ENCODE measurements around the gene KPNB1. TPM values are rescaled to one million over a fixed set of nuclear protein-coding genes. Genes with fewer than 3 reads are reported as not detected.
"Not testable (repeated sequence)": the region's sequence is repeated elsewhere in the genome, so short reads cannot be mapped to it uniquely, and the experiment has no call there.

The KPNB1 gene
- total RNA-seq, 2 experiments from 2014 or later: 409 to 427 TPM

DNA sequence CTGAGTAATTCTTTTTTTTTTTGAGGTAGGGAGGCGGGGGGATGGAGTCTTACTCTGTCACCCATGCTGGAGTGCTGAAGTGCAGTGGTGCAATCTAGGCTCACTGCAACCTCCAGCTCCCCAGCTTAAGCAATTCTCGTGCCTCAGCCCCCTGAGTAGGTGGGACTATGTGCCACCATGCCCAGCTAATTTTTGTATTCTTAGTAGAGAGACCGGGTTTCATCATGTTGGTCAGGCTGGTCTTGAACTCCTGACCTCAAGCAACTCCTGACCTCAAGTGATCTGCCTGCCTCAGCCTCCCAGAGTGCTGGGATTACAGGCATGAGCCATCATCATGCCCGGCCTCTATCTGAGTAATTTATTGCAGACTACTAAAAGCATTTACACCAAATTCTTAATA is 19.4 kb downstream of the KPNB1 start:
- ChIA-PET POLR2A (no interaction called here), CTCF (interaction anchor here (0.6 to 0.8 kb wide), 3 partner anchors 40 to 92 kb away, joined by 3 to 5 read pairs (median 3); no protein-coding TSS in a partner anchor)
- peaks cover 51% of the 10 kb centered on the region for H3K4me1 Mint-ChIP-seq
- no peak overlapping the region for H3K4me3 Mint-ChIP-seq
- peaks cover 67% of the 10 kb centered on the region for H3K36me3 Mint-ChIP-seq (ENCODE audit: low read depth)
- H3K27ac Mint-ChIP-seq: no peak overlapping the region
- DNase-seq: no peak
- no peaks in the 10 kb centered on the region for H3K27me3 Mint-ChIP-seq
- no peaks in the 10 kb centered on the region for H3K9me3 Mint-ChIP-seq

DNA sequence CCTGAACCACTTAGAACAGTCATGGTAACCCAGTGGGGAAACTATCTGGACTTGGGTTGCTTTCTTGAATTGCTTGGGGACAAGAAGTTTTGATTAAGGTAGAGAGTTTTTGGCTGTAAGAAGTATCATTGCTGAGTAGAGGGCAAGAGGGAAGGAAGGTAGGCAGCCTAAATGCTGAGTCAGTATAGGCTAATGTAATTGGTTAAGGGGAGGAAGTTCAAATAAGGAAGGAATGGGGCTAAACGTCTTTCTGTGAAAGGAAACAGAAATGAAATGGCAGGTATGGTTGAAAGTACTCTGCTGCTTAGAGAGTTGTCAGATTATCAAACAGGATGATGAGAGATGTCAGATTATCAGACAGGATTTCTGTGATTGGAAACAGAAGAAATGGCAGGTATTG is 20.3 kb downstream of the KPNB1 start:
- Mint-ChIP-seq H3K4me1 (peaks cover 57% of the 10 kb centered on the region), H3K27ac (peak overlapping the region; percentile 16), H3K9me3 (no peaks in the 10 kb centered on the region), H3K4me3 (no peak overlapping the region), H3K36me3 (ENCODE audit: low read depth) (peaks cover 73% of the 10 kb centered on the region), H3K27me3 (no peaks in the 10 kb centered on the region)
- ChIA-PET CTCF (interaction anchor here (1.4 kb wide), 1 partner anchor 23 kb away, joined by 4 read pairs; no protein-coding TSS in a partner anchor), POLR2A (interaction anchor here (0.9 kb wide), 1 partner anchor 15 kb away, joined by 3 read pairs; no protein-coding TSS in a partner anchor)
- DNase-seq: no peak

DNA sequence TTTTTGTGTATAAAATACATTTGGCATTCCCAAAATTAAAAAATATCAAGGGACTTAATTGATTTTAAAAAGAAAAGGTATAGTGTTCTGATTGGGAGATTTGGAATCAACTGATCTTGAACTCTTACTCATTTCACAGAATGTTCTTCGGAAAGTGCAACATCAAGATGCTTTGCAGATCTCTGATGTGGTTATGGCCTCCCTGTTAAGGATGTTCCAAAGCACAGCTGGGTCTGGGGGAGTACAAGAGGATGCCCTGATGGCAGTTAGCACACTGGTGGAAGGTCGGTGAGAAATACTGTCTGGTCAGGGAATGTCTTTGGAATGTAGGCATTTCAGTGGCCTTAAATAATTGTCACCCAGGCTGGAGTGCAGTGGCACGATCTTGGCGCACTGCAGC is 24.8 kb downstream of the KPNB1 start:
- no peaks in the 10 kb centered on the region for H3K9me3 Mint-ChIP-seq
- peaks cover 81% of the 10 kb centered on the region for H3K36me3 Mint-ChIP-seq (ENCODE audit: low read depth)
- no peak overlapping the region for H3K27ac Mint-ChIP-seq
- POLR2A ChIA-PET: no interaction called here
- H3K4me1 Mint-ChIP-seq: peaks cover 50% of the 10 kb centered on the region
- DNase-seq: no peak
- H3K4me3 Mint-ChIP-seq: no peak overlapping the region
- CTCF ChIA-PET: interaction anchor here (1.6 kb wide), 1 partner anchor 58 kb away, joined by 4 read pairs; the partner anchor contains the start of gene TBX21
- H3K27me3 Mint-ChIP-seq: no peaks in the 10 kb centered on the region

DNA sequence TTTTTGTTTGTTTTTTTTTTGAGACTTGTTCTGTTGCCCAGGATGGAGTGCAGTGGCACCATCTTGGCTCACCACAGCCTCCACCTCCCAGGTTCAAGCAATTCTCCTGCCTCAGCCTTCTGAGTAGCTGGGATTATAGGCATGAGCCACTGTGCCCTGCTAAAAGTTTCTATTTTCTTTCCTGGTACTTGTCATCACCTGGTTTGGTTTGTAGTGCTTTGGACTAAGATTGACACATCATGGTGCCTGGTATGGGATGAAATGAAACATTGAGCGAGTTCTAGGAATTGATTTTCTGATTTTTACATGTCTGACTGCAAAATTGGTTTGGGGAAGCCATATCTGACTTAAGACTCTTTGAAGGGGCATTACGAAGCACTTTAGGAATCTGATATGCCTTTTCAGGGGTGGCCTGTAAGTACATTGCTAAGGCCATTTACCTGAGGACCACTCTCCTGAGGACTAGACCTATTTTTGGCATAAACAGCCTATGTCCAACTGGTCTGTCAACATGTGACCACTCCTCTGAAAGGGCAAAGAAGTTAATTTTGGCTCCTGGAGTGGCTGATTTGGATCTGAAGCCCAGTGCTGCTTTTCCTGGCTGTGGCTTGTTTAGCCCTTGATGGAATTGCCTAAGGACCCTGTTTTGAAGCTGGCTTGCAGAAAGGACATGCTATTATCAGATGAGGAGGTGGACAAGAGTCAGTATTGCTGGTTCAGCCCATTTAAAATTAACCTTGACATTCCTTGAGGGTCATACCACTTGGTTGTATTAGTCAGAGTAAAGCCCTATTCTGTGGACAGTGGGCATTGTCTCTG is 25.9 kb downstream of the KPNB1 start:
- Mint-ChIP-seq H3K9me3 (no peaks in the 10 kb centered on the region), H3K27ac (no peak overlapping the region), H3K36me3 (ENCODE audit: low read depth) (peaks cover 80% of the 10 kb centered on the region), H3K4me3 (no peak overlapping the region), H3K4me1 (peaks cover 42% of the 10 kb centered on the region), H3K27me3 (no peaks in the 10 kb centered on the region)
- CTCF ChIA-PET: interaction anchor here (1.0 to 2.8 kb wide), 3 partner anchors 11 to 17 kb away, joined by 3 to 17 read pairs (median 5); no protein-coding TSS in a partner anchor
- POLR2A ChIA-PET: no interaction called here
- no peak for DNase-seq

DNA sequence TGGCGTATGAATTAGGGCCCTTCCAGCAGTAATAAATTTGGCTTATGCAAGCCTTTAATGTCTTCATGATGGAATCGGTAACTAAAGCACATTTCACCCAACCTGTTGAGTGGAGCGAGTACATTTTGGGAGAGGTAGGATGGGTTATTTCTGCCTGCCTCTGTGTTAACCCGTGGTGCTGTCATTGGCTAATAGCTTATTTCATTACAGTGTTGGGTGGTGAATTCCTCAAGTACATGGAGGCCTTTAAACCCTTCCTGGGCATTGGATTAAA is 26.4 kb downstream of the KPNB1 start:
- DNase-seq: no peak
- Mint-ChIP-seq H3K27me3 (no peaks in the 10 kb centered on the region), H3K4me1 (peaks cover 42% of the 10 kb centered on the region), H3K4me3 (no peak overlapping the region), H3K36me3 (ENCODE audit: low read depth) (peaks cover 82% of the 10 kb centered on the region), H3K27ac (no peak overlapping the region), H3K9me3 (no peaks in the 10 kb centered on the region)
- ChIA-PET CTCF (interaction anchor here (0.8 to 2.8 kb wide), 4 partner anchors 9 to 17 kb away, joined by 3 to 17 read pairs (median 4); no protein-coding TSS in a partner anchor), POLR2A (no interaction called here)

DNA sequence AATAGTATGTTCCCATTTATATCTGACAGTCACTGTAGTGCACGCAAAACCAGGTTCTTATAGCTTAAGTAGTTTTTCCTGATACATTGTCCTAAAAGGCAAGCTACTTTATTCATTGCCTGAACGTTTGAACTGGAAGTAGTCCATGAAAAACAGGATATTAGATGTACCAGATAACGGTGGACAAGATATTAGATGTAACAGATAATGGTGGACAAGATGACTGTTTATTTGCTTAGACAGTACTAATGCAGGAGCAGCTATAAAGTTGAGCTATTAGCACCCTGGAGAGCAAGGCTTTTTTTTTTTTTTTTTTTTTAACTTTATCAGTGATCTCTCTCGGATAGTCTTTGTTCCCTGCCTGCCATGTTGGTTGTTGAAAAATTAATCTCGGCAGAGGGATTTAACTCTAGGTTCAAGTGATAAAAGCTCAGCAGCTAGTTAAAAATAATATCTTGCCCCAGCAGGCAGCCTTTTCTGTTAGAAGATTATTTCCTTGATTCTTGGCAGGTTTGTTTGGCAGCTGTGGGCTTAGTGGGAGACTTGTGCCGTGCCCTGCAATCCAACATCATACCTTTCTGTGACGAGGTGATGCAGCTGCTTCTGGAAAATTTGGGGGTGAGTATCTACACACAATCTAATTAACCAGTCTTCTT is 26.9 kb downstream of the KPNB1 start:
- no peaks in the 10 kb centered on the region for H3K27me3 Mint-ChIP-seq
- H3K27ac Mint-ChIP-seq: no peak overlapping the region
- DNase-seq: no peak
- H3K4me3 Mint-ChIP-seq: no peak overlapping the region
- H3K4me1 Mint-ChIP-seq: peaks cover 42% of the 10 kb centered on the region
- H3K9me3 Mint-ChIP-seq: no peaks in the 10 kb centered on the region
- CTCF ChIA-PET: interaction anchor here (0.8 to 4.8 kb wide), 7 partner anchors 10 to 70 kb away, joined by 3 to 26 read pairs (median 4); partner anchors contain the start of gene KPNB1
- POLR2A ChIA-PET: no interaction called here
- H3K36me3 Mint-ChIP-seq (ENCODE audit: low read depth): peaks cover 80% of the 10 kb centered on the region

DNA sequence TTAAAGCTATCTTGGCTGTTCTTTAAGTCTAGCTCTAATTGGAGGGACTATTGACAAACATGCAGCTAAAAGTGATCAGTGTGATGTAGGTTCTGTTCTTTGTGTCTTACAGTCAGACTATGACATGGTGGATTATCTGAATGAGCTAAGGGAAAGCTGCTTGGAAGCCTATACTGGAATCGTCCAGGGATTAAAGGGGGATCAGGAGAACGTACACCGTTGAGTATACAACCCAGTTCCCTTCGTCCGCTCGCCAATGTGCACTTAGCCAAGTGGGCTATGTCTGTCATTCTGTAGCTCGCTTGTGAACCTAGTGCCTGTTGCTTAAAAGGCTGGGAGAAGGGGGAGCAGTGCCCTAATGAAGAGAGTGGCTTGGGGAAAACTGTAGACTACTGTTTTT is 28.5 kb downstream of the KPNB1 start:
- ChIA-PET POLR2A (no interaction called here), CTCF (interaction anchor here (1.1 to 4.8 kb wide), 6 partner anchors 13 to 93 kb away, joined by 3 to 26 read pairs (median 6); partner anchors contain the start of gene KPNB1)
- Mint-ChIP-seq H3K27ac (no peak overlapping the region), H3K36me3 (ENCODE audit: low read depth) (peaks cover 87% of the 10 kb centered on the region), H3K27me3 (no peaks in the 10 kb centered on the region), H3K4me1 (peaks cover 43% of the 10 kb centered on the region), H3K4me3 (no peak overlapping the region), H3K9me3 (no peaks in the 10 kb centered on the region)
- DNase-seq: no peak

DNA sequence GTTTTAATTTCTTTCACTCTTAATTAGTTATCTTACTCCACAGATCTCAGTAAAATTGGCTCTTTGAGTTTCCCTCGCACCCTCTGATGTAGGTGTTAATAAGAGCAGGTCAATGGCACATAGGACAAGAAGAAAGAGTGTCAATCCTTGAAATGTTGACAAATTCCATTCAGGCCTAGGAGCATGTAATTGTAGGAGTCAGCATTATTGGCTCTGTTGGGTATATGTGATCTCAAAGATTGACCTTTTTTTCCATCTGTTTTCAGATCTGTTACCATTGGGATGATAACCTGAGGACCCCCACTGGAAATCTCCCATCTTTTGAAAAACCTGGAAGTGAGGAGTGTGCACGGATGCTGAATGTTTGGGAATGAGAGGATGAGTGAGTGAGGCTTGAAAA is 32.4 kb downstream of the KPNB1 start:
- H3K27ac Mint-ChIP-seq: peak overlapping the region; percentile 15
- H3K4me1 Mint-ChIP-seq: peaks cover 17% of the 10 kb centered on the region
- H3K9me3 Mint-ChIP-seq: no peaks in the 10 kb centered on the region
- no peak for DNase-seq
- ChIA-PET POLR2A (no interaction called here), CTCF (interaction anchor here (0.8 kb wide), 1 partner anchor 30 kb away, joined by 3 read pairs; no protein-coding TSS in a partner anchor)
- H3K36me3 Mint-ChIP-seq (ENCODE audit: low read depth): peaks cover 80% of the 10 kb centered on the region
- no peak overlapping the region for H3K4me3 Mint-ChIP-seq
- H3K27me3 Mint-ChIP-seq: no peaks in the 10 kb centered on the region

DNA sequence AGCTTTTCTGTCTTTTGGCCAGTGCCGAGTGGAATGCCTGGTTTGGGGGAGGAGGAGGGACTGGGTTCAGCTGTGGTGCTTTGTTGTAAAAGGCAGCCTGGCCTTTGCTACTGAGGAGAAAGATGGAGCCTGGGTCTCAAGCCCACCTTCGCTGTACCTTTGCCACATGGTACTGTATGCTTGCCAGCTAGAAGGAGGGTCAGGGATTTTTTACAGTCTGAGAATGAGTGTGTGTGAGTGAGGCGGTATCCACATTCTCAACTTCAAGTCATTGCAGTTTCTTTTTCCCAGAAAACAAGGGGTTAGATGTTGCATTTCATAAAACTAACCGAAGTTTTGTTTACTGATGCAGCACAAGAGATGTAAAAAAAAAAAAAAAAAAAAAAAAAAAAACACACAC is 33.0 kb downstream of the KPNB1 start:
- CTCF ChIA-PET: interaction anchor here (0.8 kb wide), 1 partner anchor 30 kb away, joined by 3 read pairs; no protein-coding TSS in a partner anchor
- H3K4me3 Mint-ChIP-seq, H3K9me3 Mint-ChIP-seq, DNase-seq, H3K27ac Mint-ChIP-seq, POLR2A ChIA-PET, H3K27me3 Mint-ChIP-seq: not testable (repeated sequence)
- Mint-ChIP-seq H3K36me3 (ENCODE audit: low read depth) (peaks cover 74% of the 10 kb centered on the region), H3K4me1 (peaks cover 14% of the 10 kb centered on the region)

DNA sequence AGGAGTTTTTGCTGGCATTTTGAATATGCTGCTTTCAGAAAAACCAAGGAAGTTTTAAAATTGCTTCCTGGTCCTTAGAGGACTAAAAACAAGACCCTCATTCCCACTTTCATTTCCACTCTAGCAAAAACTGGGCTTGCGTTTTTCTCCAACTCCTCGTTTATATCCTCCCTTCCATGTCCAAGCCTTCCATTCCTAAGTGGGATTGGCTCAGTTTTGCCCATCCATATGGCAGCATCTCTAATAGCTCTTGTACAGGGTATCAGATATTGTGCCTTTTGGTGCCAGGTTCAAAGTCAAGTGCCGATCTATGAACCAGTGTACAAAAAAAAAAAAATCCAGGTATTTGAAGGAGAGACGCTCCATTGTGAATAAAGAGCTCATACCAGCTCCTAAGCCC is 34.3 kb downstream of the KPNB1 start:
- POLR2A ChIA-PET: interaction anchor here (0.6 kb wide), 1 partner anchor 21 kb away, joined by 4 read pairs; no protein-coding TSS in a partner anchor
- H3K36me3 Mint-ChIP-seq (ENCODE audit: low read depth): peaks cover 65% of the 10 kb centered on the region
- CTCF ChIA-PET: interaction anchor here (1.4 kb wide), 1 partner anchor 48 kb away, joined by 3 read pairs; the partner anchor contains the start of gene TBX21
- H3K4me1 Mint-ChIP-seq: peaks cover 8% of the 10 kb centered on the region
- no peak overlapping the region for H3K27ac Mint-ChIP-seq
- no peaks in the 10 kb centered on the region for H3K27me3 Mint-ChIP-seq
- no peaks in the 10 kb centered on the region for H3K9me3 Mint-ChIP-seq
- H3K4me3 Mint-ChIP-seq: no peak overlapping the region
- DNase-seq: no peak

DNA sequence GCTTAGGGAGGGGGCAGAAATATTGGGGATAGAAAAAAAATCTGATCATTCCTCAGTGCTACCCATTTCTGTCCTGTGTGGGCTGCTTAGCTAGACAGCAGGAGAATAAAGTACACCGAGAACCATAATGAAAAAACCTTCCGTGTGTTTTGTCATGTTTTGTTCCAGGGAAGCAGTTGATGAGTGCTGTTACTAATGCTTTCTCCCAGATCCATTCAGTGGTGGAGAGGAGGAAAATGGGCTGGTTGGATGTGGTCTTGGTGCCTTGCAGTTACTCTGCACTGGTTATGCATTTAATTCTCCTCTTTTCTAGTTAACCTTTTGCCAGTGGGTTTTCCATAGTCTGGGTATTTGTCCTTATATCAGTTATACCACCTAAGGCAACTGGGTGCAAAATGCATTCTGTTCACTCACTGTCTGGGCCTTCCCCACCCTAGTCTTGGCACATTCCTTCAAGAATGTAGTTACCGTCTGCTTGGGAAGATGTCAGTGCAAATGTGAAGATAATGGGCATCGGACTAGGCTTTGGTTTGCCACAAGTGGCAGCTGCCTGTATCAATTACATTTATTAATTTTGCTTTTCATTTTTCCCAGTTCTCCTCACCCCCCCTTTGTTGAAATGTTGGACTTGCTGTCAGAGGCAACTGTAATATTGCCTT is 34.9 kb downstream of the KPNB1 start:
- Mint-ChIP-seq H3K9me3 (no peaks in the 10 kb centered on the region), H3K36me3 (ENCODE audit: low read depth) (peaks cover 61% of the 10 kb centered on the region), H3K4me1 (peaks cover 8% of the 10 kb centered on the region), H3K4me3 (no peak overlapping the region), H3K27me3 (no peaks in the 10 kb centered on the region), H3K27ac (no peak overlapping the region)
- ChIA-PET CTCF (interaction anchor here (1.4 kb wide), 1 partner anchor 48 kb away, joined by 3 read pairs; the partner anchor contains the start of gene TBX21), POLR2A (interaction anchor here (0.6 kb wide), 1 partner anchor 20 kb away, joined by 4 read pairs; no protein-coding TSS in a partner anchor)
- no peak for DNase-seq

DNA sequence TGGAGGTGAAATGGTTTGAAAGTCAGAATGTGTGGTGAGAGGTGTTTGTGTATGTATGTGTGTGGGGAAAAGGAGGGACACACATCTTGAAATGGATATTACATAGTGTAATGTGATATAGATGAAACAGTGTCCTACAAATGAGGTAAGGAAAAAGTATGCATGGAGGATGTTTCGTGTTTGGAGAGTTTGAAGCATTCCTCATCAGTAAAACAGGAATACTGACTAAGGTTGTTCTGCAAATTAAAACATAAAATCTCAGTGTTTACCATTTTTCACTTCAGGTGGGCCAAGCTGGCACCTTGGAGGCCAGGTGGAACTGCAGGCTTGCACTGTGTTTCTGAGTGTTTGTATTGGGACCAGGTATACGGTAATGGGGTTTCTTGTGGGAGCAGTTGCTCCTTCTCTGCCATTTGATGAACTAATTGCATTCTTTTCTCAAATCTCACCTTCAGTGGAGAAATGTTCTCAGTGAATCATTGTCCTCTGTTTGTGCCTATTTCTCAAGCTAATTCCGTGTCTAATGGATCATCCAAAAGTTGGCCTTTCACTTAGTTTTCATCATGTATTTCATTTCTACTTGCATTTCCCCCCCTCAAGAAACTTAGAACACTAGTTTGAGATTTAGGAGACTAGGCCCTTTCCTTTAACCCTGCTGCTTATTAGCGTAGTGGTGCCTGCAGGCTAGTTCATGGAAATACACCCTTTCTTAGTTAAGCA is 36.0 kb downstream of the KPNB1 start:
- peaks cover 9% of the 10 kb centered on the region for H3K4me1 Mint-ChIP-seq
- no peak overlapping the region for H3K27ac Mint-ChIP-seq
- peaks cover 51% of the 10 kb centered on the region for H3K36me3 Mint-ChIP-seq (ENCODE audit: low read depth)

More for the DNA sequence above, 36.0 kb downstream of the KPNB1 start:
- POLR2A ChIA-PET: no interaction called here
- Mint-ChIP-seq H3K4me3 (no peak overlapping the region), H3K9me3 (no peaks in the 10 kb centered on the region), H3K27me3 (no peaks in the 10 kb centered on the region)
- CTCF ChIA-PET: interaction anchor here (0.6 kb wide), 1 partner anchor 35 kb away, joined by 3 read pairs; no protein-coding TSS in a partner anchor
- no peak for DNase-seq

Measured in activated CD4-positive, alpha-beta T cell treated with anti-CD3 and anti-CD28 coated beads, Interleukin-2, amount 10 ng/mL, durations not matched to agents 7 days and 5 days (primary cell).